ENCODE measurements around the gene MYO3B. TPM values are rescaled to one million over a fixed set of nuclear protein-coding genes. Genes with fewer than 3 reads are reported as not detected.
"Not testable (repeated sequence)": the region's sequence is repeated elsewhere in the genome, so short reads cannot be mapped to it uniquely, and the experiment has no call there.

MYO3B gene
- total RNA-seq, 1 donor from 2014 or later = not detected

DNA sequence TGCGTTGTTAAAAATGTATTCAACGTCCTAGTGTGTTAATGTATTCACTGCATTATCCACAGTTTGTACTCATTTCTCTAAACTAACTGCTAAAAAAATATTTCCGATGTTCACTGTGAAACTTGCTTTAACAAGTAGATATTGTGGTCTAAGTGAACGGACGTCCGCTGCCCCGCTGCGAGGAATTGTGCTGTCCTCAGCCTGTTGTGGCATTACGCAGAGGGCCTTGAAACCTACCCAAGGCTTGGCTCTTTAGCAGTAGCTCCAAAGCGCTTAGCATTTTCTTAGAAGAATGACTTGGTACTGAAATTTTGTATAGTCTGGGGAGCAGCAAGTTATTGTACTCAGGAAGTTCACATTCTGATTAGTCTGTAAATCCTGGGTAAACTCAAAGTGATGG is 400.7 kb downstream of the MYO3B start:
- DNase-seq = no peak

GRCh38 chr2:170579511-170579910 is 401.6 kb downstream of the MYO3B start:
- no peak for DNase-seq

GRCh38 chr2:170582313-170582712 is 404.4 kb downstream of the MYO3B start:
- DNase-seq = no peak

GRCh38 chr2:170582751-170583463 is 405.0 kb downstream of the MYO3B start:
- no peak for DNase-seq

DNA sequence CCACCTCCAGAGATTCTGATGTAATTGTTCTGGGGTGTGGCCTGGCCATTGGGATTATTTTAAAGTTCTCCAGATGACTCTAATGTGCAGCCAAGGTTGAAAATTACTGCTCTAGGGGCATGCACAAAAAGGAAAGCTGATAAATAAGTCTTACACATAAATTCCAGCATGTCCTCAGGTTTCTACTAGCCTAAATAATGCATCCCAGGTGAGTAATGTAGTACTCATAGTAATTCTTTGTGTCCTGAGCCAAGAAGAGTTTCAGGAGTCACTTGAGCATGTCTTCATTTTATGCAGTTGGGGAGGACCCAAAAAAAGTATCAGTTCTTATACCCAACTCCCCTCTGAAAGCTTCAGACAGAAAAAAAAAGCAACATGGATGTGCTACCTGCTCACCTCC is 407.1 kb downstream of the MYO3B start:
- no peak for DNase-seq

DNA sequence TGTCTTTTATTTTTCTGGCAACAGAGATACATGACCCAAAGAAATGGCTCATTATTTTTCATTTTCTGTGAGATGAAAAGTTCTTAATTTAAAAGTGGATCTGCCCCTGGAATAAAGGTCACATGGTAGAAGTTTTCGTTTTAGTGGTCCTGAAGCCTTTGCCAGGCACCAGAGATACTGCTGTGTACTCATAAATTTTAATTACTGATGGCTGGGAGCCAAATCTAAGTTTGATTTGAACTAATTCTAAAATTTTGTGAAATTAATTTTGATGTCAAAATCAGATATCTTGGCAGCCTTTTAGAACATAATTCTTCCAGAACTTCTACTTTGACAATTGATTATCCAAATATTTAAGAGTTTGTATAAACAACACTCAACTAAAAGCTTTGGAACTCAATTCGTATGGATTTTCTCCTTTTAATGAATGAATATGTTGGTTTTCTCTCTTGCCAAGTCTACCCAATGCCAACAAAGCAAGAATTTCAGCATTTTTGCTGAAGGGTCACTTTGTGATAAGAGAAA is 408.7 kb downstream of the MYO3B start:
- DNase-seq = no peak

- DNase-seq = no peak
These were observed 409.2 kb downstream of the MYO3B start for GRCh38 chr2:170587117-170587516.

DNA sequence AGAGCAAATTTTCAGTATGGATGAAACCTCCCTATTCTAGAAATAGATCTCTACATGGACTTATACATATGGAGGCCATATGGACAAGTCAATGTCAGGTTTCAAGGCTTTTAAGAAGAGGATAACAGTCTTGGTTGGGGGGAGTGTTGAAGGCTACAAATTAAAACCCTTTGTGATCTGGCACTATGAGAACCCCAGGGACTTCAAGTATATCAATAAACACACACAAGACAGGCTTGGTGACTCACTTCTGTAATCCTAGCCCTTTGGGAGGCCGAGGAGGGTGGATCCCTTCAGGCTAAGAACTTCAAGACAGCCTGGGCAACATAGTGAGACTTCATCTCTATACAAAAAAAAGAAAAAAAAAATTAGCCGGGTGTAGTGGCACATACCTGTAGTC is 410.0 kb downstream of the MYO3B start:
- no peak for DNase-seq

DNA sequence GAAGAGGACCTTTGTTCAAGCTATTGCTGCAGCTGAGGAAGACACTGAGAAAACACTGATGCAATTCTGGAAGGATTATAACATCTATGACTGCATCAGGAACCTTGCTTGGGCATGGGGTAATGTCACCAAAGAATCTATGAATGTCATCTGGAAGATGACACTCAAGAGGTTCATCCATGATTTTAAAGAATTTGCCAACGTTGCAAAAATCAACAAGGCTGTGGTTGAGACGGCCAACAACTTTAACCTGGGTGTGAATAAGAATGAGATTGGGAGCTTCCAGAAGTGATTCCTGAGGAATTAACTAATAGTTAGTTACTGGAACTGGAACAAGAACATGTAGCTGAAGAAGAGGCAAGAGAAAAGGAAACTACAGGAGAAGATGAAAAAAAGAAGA is 410.8 kb downstream of the MYO3B start:
- DNase-seq = no peak

DNA sequence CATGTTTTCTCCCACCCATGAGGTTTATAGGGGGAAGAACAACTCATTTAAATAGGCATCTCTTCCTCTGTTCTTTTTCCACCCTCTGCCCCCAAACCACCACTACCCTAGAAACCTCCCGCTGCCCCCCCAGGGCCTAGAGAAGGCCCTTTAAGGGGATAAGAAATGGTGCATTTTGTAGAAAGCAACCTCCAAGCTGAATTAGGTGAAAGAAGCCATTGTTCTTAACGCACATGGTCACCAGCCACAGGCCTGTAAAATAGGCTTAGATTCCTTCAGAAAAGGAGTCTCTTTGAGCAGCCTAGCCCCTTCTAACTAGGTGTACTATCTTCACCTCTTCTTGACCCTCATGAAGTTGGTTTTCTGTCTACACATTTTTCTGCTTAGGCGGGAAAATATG is 418.6 kb downstream of the MYO3B start:
- DNase-seq = no peak

- DNase-seq = no peak
These were observed 420.1 kb downstream of the MYO3B start for GRCh38 chr2:170598067-170598395.

- DNase-seq = no peak
These were observed 423.5 kb downstream of the MYO3B start for GRCh38 chr2:170601489-170601888.

DNA sequence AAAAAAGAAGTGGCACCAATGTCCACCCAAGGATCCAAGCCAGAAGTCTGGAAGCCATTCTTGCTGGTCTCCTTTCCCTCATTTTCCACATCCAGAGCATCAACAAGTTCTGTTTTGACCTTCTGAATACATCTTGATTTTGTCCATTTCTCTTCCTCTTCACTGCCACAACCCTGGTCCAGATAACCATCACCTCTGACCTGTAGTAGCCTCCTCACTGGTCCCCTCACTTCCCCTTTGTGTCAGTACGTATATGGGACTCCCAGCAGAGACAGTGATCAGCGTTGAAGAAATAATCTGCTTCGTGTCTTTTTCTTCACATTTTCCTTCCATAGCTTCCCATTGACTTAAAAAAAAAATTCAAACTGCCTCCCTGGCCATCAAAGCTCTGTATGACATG is 427.9 kb downstream of the MYO3B start:
- no peak for DNase-seq

GRCh38 chr2:170607171-170607570 is 429.2 kb downstream of the MYO3B start:
- no peak for DNase-seq

- DNase-seq = no peak
These were observed 432.7 kb downstream of the MYO3B start for GRCh38 chr2:170610615-170611014.

DNA sequence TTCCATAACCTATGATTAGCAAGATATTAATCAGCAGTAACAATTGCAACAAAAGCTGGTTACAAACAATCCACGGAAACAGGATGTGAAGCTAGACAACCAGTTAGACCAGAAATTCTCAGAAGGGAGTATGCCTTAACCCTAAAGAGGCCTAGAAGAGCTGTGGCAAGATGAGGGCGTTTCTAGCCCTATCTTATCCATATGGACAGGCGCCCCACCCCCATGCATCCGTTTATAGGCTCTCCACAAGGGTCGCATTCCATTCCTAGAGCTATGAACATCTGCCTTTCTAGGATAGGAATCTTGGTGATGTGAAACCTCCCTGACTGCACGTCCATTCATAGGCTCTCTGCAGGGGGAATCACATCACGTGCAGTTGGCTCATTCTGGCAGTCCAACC is 441.0 kb downstream of the MYO3B start:
- not testable (repeated sequence) for DNase-seq

DNA sequence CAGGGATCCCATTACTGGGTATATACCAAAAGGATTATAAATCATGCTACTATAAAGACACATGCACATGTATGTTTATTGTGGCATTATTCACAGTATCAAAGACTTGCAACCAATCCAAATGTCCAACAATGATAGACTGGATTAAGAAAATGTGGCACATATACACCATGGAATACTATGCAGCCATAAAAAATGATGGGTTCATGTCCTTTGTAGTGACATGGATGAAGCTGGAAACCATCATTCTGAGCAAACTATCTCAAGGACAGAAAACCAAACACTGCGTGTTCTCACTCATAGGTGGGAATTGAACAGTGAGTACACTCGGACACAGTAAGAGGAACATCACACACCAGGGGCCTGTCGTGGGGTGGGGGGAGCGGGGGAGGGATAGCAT is 457.1 kb downstream of the MYO3B start:
- not testable (repeated sequence) for DNase-seq

- DNase-seq = no peak
These were observed 461.7 kb downstream of the MYO3B start for GRCh38 chr2:170639635-170640034.

DNA sequence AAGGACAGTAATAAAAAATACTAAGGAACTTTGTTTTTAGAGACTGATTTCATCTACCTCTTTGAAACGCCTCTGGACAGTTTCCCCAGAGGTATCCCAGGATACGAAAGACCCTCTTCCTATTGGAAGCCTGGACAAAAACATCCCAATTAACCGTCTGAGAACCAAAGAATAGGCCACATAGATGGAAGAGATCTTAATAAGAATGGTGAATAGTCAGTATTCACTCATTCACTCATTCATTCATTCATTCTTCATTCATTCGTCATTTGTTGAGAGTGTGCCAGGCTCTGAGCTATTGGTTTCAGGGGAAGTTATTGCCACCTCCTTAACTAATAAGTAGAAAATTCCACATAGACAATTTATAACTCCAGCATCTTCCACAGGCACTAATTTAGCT is 464.0 kb downstream of the MYO3B start:
- no peak for DNase-seq

DNA sequence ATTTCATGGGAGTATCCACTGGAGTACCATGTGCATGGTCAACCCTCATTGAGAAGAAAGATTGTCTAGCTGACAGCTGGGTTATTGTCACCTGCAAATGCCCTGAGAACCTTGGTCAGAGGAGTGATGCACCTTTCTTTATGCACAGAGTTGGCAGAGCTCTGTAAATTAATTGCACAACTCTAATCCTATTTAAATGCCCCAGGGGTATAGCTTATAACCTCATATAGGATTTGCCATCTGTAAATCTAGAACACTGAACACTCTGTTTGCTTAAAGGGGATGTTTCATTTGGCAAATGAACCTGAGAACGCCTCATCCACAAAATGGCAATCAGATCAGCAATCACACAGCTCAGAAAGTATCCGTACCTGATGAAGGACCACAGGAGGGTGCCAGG is 465.4 kb downstream of the MYO3B start:
- no peak for DNase-seq

- no peak for DNase-seq
These were observed 469.9 kb downstream of the MYO3B start for GRCh38 chr2:170647741-170648436.

GRCh38 chr2:170651624-170652325 is 473.8 kb downstream of the MYO3B start:
- no peak for DNase-seq

DNA sequence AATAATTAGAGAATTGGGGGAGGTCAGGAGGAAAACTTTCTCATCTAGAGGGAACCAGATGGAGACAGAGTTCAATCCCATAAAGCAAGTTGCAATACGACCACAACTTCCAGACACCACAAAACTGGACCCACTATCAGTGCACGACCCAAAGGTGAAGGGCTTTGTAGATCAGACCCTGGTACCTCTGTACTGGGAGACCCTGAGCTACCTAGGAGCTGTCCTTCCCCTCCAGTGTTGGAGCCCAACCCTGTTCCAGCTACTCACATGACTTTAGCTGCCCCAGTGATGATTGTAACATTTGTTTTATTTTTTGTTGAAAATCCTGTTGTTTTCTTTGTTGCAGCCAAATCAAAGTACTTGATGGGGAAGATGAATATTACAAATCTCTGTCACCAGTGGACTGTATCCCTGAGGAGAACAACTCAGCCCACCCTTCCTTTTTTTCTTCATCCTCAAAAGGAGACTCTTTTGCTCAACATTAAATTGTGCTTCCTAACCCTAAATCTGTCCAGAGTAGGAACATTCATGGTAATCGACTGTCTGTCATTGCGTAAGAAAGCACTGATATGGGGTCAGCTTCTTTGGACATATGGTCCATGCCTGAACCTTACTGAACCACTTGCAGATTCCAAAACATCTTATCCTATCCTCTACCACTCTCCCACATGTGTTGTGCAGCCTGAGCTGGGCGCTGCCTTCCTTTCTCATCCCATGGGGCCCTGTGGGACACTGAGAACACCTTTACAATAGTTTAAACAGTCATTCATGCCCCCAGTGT is 474.9 kb downstream of the MYO3B start:
- no peak for DNase-seq
